ENCODE results near the gene RARG.

The RARG gene

GRCh38 chr12:53161119-53161911, 70.7 kb downstream of the RARG start:
- H3K27ac ChIP-seq (ENCODE audit: low read depth, low read length), result no peak overlapping the region
- no peak overlapping the region for H3K9ac ChIP-seq (ENCODE audit: low read length)
- H3K4me3 ChIP-seq (ENCODE audit: low read depth, low read length), result no peak overlapping the region
- no peaks in the 10 kb centered on the region for H3K4me1 ChIP-seq (ENCODE audit: control insufficient read depth, insufficient read depth, low read length)
- no peaks in the 10 kb centered on the region for H3K9me3 ChIP-seq (ENCODE audit: control insufficient read depth, insufficient read depth, low read depth, low read length)
- peaks cover 39% of the 10 kb centered on the region for H3K27me3 ChIP-seq (ENCODE audit: control insufficient read depth, insufficient read depth, low read length)
- no peaks in the 10 kb centered on the region for H3K36me3 ChIP-seq (ENCODE audit: control insufficient read depth, insufficient read depth, low read length)

GRCh38 chr12:53160673-53161072, 71.3 kb downstream of the RARG start:
- H3K4me1 ChIP-seq (ENCODE audit: control insufficient read depth, insufficient read depth, low read length), result no peaks in the 10 kb centered on the region
- no peaks in the 10 kb centered on the region for H3K36me3 ChIP-seq (ENCODE audit: control insufficient read depth, insufficient read depth, low read length)
- H3K9ac ChIP-seq (ENCODE audit: low read length), result no peak overlapping the region
- H3K27ac ChIP-seq (ENCODE audit: low read depth, low read length), result no peak overlapping the region
- no peaks in the 10 kb centered on the region for H3K9me3 ChIP-seq (ENCODE audit: control insufficient read depth, insufficient read depth, low read depth, low read length)
- peaks cover 38% of the 10 kb centered on the region for H3K27me3 ChIP-seq (ENCODE audit: control insufficient read depth, insufficient read depth, low read length)
- H3K4me3 ChIP-seq (ENCODE audit: low read depth, low read length), result no peak overlapping the region

All from HUES6 (cell line).